HG03575 (cell line): ENCODE measurements around the gene PRR29.
"Not testable (repeated sequence)": the region's sequence is repeated elsewhere in the genome, so short reads cannot be mapped to it uniquely, and the experiment has no call there.

Experiments
- ATAC-seq: cut with Tn5 transposase; IDR thresholded peaks from one replicate; pipeline ENCODE4 v1.9.1; 2021; ENCODE audit not compliant: unreplicated experiment, insufficient number of reproducible peaks, low FRiP score; ENCODE audit errors: extremely low read depth

The PRR29 gene

DNA sequence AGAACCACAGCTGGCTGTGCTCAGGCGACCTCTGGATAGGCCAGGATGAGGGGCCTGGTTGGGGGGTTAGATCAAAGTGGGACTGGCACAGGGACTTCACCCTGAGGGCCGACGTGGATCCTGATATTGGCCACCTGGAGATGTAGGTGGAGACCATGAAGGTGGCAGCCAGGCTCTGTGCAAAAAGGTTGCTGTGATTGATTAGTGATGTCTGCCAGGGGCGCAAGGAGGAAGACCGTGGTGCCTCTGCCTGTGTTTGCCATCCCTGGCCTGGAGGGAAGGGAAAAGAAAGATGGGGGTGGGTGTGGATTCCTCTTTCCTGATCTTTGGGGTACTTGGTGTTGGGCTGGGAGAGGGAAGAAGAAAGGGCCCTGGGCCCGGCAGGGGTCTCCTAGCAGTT, 24.9 kb upstream of the PRR29 start:
- no peak for ATAC-seq

DNA sequence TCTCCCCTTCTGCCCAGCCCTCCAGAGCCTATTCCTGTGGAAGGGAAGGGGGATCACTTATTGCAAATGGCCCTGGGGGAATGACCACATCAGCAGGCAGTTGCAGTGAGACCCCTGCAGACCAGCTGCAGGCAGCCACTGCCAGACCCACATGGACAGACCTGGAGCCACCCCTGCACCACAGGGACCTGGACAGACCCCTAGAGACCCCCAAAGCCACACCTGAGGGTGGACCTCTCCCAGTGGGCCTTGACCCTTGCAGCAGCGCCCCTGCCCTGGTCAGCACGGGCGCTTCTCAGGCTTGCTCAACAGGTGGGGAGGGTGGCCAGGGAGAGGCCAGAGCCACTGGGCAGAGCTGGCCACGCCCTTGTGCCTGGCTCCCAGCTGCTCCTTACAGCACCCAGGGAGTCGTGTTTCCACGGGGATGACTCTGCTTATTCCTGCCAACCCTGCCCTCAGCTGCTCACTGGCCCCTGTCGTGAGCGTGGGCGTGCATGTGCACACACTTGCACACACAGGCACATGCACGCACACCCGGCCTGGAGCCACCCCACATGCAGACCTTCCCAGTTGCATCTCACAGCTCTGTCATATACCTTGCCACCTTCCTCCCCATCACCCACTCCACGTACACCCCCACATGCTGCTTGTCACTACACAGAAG, 24.1 kb upstream of the PRR29 start:
- ATAC-seq = no peak

- ATAC-seq = no peak
Observed at GRCh38 chr17:63974594-63975192, 23.5 kb upstream of the PRR29 start.

DNA sequence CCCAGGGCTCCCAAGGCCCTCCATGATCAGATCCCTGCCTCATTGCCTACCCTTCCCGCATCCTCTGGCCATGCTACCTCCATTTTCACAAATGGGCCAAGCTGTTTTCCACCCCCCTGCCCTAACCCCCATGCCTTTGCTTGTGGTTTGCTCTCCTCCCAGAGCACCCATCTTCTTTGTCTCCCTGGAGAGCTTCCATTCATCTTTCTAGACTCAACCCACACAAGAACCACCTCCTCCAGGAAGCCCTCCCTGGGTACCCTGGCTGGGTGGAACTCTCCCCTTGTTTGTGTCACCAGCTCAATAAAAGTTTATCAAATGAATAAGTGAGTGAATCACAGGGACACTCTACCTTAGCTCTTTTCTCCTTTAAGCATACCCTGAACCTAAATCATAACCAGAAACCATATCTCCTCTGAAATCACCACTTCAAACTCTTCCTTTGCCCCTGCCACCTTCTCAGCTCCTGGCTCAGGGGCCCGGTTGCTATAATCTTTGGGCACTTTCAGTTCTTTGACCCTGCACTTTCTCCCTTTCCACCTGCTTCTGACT, 22.5 kb upstream of the PRR29 start:
- no peak for ATAC-seq

DNA sequence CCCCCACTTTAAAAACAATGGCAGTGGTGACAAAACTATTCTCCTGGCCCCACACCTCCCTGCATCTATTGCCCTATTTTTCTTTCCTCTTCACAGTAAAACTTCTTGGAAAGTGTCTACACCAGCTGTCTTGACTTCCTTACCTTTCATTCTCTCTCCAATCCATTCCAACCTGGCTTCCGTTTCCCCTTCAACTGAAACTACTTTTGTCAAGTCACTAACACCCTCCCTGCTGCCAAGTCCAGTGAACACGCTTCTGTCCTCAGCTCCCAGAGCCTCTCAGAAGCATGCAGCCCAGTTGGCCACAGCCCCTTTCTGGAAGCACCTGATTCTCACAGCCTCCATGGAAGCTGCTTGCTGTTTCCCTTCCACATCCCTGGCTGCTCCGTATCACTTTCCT, 21.4 kb upstream of the PRR29 start:
- no peak for ATAC-seq

GRCh38 chr17:63978272-63979200, 19.6 kb upstream of the PRR29 start:
- ATAC-seq = no peak

- ATAC-seq = not testable (repeated sequence)
Observed at GRCh38 chr17:63982641-63983040, 15.5 kb upstream of the PRR29 start.

GRCh38 chr17:63983320-63983719, 14.8 kb upstream of the PRR29 start:
- ATAC-seq = no peak

- ATAC-seq = no peak
Observed at GRCh38 chr17:63984236-63984635, 13.9 kb upstream of the PRR29 start.

GRCh38 chr17:63984651-63985386, 13.3 kb upstream of the PRR29 start:
- ATAC-seq = no peak

- no peak for ATAC-seq
Observed at GRCh38 chr17:63985387-63986140, 12.6 kb upstream of the PRR29 start.

GRCh38 chr17:63986821-63987220, 11.3 kb upstream of the PRR29 start:
- no peak for ATAC-seq

DNA sequence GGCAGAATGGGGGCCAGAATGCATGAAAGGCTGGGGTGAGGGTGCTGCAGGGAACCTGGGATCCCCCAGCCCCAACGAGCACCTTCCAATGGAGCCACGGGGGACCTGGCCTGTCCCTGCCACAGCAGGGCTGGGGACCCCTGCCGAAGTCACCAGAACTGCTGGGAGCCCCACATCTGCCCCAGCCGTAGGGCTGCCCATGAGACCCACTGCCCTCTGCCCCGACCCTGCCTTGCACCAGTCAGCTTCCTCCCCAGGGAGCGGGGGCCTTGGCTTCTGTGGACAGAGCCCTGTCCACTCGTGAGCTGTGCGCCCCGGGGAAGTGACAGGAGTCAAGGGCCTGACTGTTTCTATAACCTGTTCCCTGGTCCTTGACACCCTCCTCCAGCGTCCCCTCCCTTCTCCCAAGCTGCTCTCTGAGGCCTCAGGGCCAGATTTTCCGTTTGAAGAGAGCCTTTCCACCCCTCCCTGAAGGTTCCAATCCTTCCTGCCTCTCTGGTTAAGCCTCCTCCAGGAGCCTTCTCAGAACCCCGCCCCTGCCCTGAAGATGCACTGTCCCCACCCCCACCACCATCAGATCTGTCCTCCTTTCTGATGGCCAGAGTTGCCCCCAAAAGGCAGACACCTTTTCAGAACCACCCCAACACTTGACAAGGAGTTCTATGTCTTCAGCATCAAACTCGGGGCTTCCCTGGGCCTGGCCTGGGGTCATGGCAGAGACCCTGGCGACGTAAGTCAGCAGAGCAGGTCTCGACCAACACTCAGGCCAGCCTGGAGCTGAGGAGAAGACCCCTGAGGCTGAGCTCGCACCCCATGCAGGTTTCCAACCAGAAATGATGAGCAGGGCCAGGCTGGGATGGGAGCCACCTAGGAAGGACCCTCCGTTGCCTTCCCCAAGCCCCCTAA, 10.7 kb upstream of the PRR29 start:
- ATAC-seq = no peak

GRCh38 chr17:63988127-63988478, 10.0 kb upstream of the PRR29 start:
- ATAC-seq = no peak

- no peak for ATAC-seq
Observed at GRCh38 chr17:63988741-63989621, 9.2 kb upstream of the PRR29 start.

DNA sequence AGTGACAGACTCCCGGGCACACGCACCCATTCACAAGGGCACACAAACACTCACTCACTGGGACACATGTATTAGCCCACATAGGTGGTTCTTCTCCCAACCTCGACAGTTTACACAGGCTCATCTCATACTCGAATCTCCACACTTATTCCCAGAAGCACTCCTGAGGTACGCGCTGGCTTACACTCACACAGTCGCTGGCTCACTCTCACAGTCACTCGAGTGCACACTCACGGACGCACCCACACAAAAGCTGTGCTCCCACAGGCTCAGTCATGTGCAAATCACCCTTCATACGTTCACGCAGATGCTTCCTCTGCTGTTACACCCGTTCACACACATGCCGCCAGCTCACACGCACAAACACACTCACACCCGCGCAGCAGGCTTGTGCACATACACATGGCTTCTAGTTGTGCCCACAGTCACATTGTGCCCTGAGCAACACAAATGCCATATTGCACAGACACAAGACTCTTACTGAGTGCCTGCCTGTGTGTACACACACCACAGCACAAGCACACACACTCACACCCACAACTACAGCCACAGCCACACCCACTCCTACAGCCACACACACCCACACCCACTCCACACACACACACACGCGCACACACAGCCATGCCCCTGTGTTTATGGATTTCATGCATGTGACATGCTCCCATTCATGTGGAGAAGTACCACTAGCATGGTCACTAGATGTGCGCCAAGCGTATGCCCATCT, 8.4 kb upstream of the PRR29 start:
- no peak for ATAC-seq
